Measurements from ENCODE around the gene PIM2. TPM values are rescaled to one million over a fixed set of nuclear protein-coding genes. Genes with fewer than 3 reads are reported as not detected.

Gene PIM2
- total and polyA plus RNA-seq, 2 donors from 2014 or later = 8.7 to 29.6 TPM

- Histone ChIP-seq H3K9ac (ENCODE audit: low read length in 3 of 3) (no peak overlapping the region), H3K4me1 (ENCODE audit: control insufficient read depth in 2 of 3, insufficient read depth in 2 of 3, low read depth in 1 of 3, low read length in 3 of 3) (no peaks in the 10 kb centered on the region), H3K27me3 (ENCODE audit: control insufficient read depth, insufficient read depth, low read length) (no peaks in the 10 kb centered on the region), H3K27ac (ENCODE audit: low read depth in 2 of 2, low read length in 2 of 2) (no peak overlapping the region), H3K4me3 (ENCODE audit: low read length in 3 of 3) (no peak overlapping the region), H3K9me3 (ENCODE audit: control insufficient read depth in 2 of 3, insufficient read depth in 1 of 3, low read length in 3 of 3) (no peaks in the 10 kb centered on the region), H3K36me3 (ENCODE audit: control insufficient read depth in 2 of 3, insufficient read depth in 3 of 3, low read length in 3 of 3) (peaks cover 0 to 14% (median 9%) of the 10 kb centered on the region in 3 donors)
- TF ChIP-seq CTCF (IDR thresholded peaks at IDR 0.05; ENCODE audit: borderline replicate concordance, extremely low read depth, insufficient read depth) = no peak
- intact Hi-C loops (cut with DNase I) = no loop called here
- FAIRE-seq (no peak), DNase-seq (peak in 1 of 5 donors; percentile 29)
These were observed 14.6 kb downstream of the PIM2 start for GRCh38 chrX:48904180-48904579.

- no peak for TF ChIP-seq CTCF (IDR thresholded peaks at IDR 0.05; ENCODE audit: borderline replicate concordance, extremely low read depth, insufficient read depth)
- Histone ChIP-seq H3K4me3 (ENCODE audit: low read length in 3 of 3) (no peak overlapping the region), H3K27ac (ENCODE audit: low read depth in 2 of 2, low read length in 2 of 2) (no peak overlapping the region), H3K4me1 (ENCODE audit: control insufficient read depth in 2 of 3, insufficient read depth in 2 of 3, low read depth in 1 of 3, low read length in 3 of 3) (peaks cover 0 to 2% (median 0%) of the 10 kb centered on the region in 3 donors), H3K9ac (ENCODE audit: low read length in 3 of 3) (no peak overlapping the region), H3K27me3 (ENCODE audit: control insufficient read depth, insufficient read depth, low read length) (no peaks in the 10 kb centered on the region), H3K36me3 (ENCODE audit: control insufficient read depth in 2 of 3, insufficient read depth in 3 of 3, low read length in 3 of 3) (peaks cover 0 to 14% (median 9%) of the 10 kb centered on the region in 3 donors), H3K9me3 (ENCODE audit: control insufficient read depth in 2 of 3, insufficient read depth in 1 of 3, low read length in 3 of 3) (no peaks in the 10 kb centered on the region)
- intact Hi-C loops (cut with DNase I) = no loop called here
- FAIRE-seq = no peak
- peak in 1 of 5 donors; percentile 36 for DNase-seq
These were observed 15.5 kb downstream of the PIM2 start for GRCh38 chrX:48903290-48903689.

GRCh38 chrX:48902776-48903175, 16.0 kb downstream of the PIM2 start:
- Histone ChIP-seq H3K4me1 (ENCODE audit: control insufficient read depth in 2 of 3, insufficient read depth in 2 of 3, low read depth in 1 of 3, low read length in 3 of 3) (peaks cover 0 to 2% (median 0%) of the 10 kb centered on the region in 3 donors), H3K27me3 (ENCODE audit: control insufficient read depth, insufficient read depth, low read length) (no peaks in the 10 kb centered on the region), H3K9ac (ENCODE audit: low read length in 3 of 3) (no peak overlapping the region), H3K36me3 (ENCODE audit: control insufficient read depth in 2 of 3, insufficient read depth in 3 of 3, low read length in 3 of 3) (peaks cover 0 to 14% (median 9%) of the 10 kb centered on the region in 3 donors), H3K4me3 (ENCODE audit: low read length in 3 of 3) (no peak overlapping the region), H3K9me3 (ENCODE audit: control insufficient read depth in 2 of 3, insufficient read depth in 1 of 3, low read length in 3 of 3) (no peaks in the 10 kb centered on the region), H3K27ac (ENCODE audit: low read depth in 2 of 2, low read length in 2 of 2) (no peak overlapping the region)
- DNase-seq (peak in 1 of 5 donors; percentile 60), FAIRE-seq (no peak)
- intact Hi-C loops (cut with DNase I) = no loop called here
- no peak for TF ChIP-seq CTCF (IDR thresholded peaks at IDR 0.05; ENCODE audit: borderline replicate concordance, extremely low read depth, insufficient read depth)

- peaks cover 0 to 2% (median 0%) of the 10 kb centered on the region in 3 donors for H3K4me1 ChIP-seq (ENCODE audit: control insufficient read depth in 2 of 3, insufficient read depth in 2 of 3, low read depth in 1 of 3, low read length in 3 of 3)
- intact Hi-C loops (cut with DNase I) = no loop called here
- FAIRE-seq (no peak), DNase-seq (peak in 1 of 5 donors; percentile 66)
- H3K36me3 ChIP-seq (ENCODE audit: control insufficient read depth in 2 of 3, insufficient read depth in 3 of 3, low read length in 3 of 3) = peaks cover 0 to 14% (median 9%) of the 10 kb centered on the region in 3 donors
- no peaks in the 10 kb centered on the region for H3K27me3 ChIP-seq (ENCODE audit: control insufficient read depth, insufficient read depth, low read length)
- H3K4me3 ChIP-seq (ENCODE audit: low read length in 3 of 3) = no peak overlapping the region
- no peak for TF ChIP-seq CTCF (IDR thresholded peaks at IDR 0.05; ENCODE audit: borderline replicate concordance, extremely low read depth, insufficient read depth)
- no peak overlapping the region for H3K9ac ChIP-seq (ENCODE audit: low read length in 3 of 3)
- H3K9me3 ChIP-seq (ENCODE audit: control insufficient read depth in 2 of 3, insufficient read depth in 1 of 3, low read length in 3 of 3) = no peaks in the 10 kb centered on the region
- no peak overlapping the region for H3K27ac ChIP-seq (ENCODE audit: low read depth in 2 of 2, low read length in 2 of 2)
These were observed 16.7 kb downstream of the PIM2 start for GRCh38 chrX:48902135-48902534.
